ENCODE measurements around the gene SYNM. TPM values are rescaled to one million over a fixed set of nuclear protein-coding genes. Genes with fewer than 3 reads are reported as not detected.

The SYNM gene
- total RNA-seq, 1 donor from 2014 or later, result 9.0 TPM

DNA sequence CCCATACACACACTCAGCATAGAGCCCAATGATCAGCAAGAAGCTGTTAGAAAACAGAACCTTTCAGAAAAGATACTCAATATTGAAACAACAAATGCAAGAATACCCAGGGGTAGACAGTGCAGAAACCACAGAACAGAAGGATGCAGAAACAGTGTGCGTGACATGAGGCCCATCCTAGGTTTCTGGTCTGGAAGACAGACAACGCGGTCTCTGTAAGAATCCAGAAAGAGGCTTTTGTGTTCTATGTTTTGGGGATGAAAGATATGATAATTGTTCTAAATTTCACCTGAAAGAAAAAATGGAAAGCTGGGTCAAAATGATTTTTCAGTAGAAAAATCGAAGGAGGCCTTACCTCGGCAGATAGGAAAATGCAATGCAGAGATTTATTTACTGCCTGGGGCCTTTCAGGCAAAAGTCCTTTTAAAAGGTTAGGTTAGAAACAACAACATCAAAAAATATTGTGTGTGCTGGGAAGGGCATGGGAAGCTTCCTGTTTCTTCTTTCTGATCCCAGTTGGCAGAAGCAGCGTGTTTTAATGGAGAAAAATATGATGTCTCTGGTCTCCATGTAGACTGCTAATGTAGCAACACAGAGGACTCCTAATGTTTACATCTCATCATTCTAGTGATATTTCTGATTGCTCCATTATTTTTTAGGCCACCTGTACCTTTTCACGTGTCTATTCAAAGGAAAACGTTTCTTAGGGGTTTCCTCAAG, 17.0 kb downstream of the SYNM start:
- DNase-seq (ENCODE audit: low spot score in 2 of 2) (no peak), FAIRE-seq (no peak)

DNA sequence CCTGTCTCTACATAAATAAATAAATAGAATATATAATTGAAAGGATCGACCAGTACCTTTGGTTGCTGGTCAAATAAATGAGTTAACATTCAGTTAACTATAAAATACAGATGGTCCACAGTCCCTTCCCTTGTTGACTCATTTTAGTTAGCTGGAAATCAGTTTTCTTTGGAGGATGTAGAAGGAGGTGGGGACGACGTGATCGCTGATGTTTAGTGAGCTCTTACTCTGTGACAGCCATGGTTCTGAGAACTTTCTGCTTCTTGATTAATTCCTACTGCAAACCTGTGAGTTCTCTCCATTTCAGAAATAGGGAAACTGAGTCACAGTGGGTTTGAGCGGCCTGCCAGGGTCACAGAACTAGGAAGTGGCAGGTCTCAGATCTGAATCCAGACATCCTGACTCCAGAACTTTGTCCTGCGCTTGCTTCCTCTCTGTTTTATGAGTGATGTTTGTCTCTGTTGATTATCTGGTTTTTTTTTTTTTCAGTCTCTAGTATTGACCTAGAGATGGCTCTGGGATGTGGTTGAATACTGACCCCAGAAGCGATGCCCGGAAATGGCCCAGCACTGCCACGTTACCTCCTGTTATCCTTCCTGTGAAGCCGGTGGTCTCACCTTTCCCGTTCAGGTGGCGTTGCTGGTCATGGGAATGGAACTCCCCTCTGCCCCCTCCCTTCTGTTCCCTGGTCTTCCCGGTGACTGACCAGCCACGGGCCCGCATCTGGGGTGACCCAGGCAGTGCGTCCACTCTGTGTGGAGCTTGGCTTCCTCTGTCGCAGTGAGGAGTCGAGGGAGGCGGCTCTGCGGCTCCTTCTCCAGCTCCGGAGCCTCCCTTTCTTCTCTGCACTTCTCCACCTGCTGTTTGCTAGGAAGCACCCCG, 18.2 kb downstream of the SYNM start:
- DNase-seq (ENCODE audit: low spot score in 2 of 2), result no peak
- no peak for FAIRE-seq

DNA sequence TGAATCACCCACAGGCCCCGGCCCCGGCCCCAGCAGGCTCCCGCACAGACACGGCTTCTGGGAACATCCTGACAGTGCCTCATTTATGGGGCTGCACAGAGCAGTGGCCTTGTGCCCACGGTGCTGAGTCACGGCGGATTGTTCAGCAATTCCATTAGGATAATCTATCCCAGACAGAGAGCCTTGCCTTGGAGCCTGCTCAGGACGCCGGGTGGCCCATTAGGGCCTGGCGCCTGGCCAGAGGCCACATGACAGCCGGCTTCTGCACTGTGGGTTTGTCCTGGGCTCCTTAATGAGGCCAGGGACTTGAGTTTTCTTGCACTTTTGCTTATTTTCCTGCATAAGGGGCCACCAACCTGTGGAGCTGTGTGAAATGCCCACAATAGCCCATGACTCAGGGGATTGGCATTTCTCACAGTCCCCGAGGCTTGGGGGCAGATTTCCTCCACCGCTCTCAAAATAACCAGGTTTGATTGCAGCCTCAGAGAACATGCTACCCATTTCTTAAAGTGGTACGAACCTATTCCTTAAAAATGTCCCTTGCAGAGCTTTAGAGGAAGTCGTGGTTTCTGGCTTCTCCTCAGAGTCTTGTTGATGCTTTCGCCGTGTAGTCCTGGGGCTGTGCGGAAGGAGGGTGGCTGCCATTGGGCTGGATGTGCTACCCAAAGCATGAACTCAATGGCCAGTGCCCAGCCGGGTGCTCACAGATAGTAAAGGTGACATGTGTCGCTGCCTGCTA, 19.0 kb downstream of the SYNM start:
- FAIRE-seq (no peak), DNase-seq (ENCODE audit: low spot score in 2 of 2) (peak; percentile 66 to 83)

DNA sequence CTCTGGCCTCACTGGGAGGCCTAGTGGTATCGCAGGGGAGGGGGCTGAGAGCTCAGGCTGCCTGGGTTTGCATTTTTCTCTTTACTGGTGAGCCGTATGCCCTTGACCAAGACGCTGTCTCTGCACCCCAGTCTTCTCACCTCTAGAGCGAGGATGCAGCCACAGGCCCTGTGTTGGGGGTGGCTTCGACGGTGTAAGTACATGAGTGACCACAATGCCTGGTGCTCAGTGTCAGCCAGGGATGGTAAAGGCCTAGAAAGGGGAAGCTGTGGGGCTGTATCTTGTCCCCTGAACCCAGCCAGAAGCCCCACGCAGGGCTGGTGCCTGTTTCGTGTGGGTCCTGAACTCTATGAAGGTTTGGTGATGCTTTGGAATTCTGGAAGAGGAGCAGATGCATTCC, 19.8 kb downstream of the SYNM start:
- no peak for FAIRE-seq

DNA sequence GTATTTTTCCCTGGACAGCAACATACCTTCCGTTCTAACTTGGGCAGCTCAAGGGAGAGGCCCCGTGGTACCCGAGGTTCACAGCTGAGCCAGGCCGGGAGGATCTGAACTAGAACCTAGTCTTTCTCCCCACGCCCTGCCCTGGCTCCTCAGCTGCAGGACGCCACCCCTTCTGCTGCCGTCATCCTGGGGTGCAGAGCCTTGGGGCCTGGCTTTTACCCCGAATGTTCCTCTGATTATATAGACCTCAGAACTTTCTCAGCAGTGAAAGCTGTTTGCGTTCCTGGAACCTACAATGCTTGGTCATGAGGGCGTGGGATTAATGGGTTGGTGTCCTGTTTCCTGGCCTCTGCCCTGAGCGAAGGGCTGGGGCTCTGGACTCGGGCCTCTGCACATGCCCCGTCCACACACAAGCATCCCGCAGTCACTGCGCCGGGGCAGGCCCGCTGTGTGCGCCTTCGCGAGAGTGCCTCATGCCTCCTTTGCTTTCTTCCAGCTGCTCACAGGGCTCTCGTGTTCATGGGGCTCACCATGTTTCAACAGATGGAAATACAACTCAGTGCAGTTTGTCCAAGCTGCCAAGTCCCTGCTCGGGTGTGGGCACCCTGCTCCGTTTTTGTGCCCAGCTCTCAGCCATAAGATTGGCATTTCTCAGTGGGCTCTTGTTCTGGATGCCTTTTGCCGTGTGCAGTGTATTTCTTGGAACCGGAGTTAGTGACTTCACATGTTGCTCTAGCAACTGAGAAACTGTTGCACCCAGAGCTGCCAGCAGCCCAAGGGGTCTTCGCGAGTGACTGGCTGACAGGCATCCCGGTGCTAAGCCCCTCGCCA, 20.4 kb downstream of the SYNM start:
- no peak for DNase-seq (ENCODE audit: low spot score in 2 of 2)
- FAIRE-seq, result no peak

More for the DNA sequence above, 19.8 kb downstream of the SYNM start:
- DNase-seq (ENCODE audit: low spot score in 2 of 2), result no peak

DNA sequence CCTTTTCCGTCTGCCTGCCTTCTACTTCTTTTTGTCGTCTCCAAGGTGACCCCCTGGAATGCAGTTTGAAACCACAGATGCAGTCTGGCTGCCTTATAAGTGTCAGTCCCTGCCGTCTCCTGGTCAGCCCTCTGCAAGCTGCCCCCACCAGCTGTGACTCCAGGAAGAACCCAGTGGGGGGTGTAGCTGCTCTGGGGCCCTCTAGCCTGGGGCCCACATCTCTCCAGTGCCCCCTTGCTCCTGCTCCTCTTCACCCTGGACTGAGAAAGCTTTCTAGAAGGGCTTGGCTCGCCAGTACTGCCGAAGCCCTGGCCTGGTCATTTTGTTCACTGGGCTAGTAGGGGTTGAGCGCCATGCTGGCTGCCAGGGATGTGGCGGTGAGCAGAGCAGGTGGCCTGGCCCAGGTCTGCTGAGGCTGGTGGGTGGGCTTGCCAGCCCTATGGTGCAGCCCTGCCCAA, 21.3 kb downstream of the SYNM start:
- no peak for DNase-seq (ENCODE audit: low spot score in 2 of 2)
- no peak for FAIRE-seq

DNA sequence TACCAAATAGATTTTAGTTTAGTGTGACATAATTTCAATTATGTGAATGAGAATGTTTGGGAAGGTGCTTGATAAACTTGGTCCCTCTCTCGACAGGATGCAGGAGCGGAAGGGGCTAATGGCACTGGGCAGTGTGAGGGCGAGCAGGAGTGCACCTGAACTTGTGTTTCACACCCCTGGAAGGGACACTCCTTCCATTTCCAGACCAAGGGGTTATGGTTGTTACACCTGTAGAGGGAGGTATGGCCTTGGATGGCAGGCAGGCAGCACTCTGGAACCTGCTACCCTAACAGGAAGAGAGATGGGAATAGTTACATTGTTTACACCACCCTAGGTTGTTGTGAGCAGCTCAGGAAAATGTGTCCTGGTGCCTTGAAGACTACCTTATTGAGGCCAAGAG, 22.1 kb downstream of the SYNM start:
- DNase-seq (ENCODE audit: low spot score in 2 of 2) (no peak), FAIRE-seq (no peak)

DNA sequence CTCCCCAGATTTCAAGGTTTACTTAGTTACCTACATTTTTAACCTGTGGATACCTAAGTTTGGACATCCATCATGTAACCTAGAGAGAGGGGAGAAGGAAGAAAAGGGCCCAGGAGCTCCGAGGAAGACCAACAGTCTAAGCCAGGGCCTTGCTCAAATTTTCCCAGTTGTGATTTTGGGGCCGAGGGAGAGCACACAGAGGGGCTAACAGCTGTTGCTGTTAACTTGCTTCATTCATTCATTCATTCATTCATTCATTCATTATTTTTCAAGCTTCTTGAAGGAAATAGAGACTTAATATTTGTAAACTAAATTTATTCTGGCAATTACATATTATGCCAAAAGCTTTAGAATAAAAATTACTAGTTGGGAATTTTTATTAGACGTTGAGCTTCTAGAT, 22.9 kb downstream of the SYNM start:
- DNase-seq (ENCODE audit: low spot score in 2 of 2) (no peak), FAIRE-seq (no peak)

DNA sequence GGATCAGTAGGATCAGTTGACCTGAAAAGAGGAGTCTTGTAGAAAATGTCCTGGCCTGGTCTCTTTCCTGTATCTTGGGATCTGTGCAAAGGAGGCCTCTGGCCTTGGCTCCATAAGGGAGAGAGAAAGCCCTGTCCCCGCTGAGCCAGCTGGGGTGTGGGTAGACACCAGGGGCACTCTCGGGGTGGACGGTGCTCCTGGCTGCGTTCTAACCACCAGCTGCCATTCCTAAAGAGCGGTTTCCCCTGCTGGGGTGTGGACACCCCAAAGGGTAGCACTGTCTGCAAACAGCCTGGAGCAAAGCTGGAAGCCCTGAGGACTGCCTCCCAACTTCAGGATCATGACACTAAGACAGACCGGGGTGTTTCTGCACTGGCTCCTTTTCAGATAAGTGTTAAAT, 23.5 kb downstream of the SYNM start:
- FAIRE-seq (no peak), DNase-seq (ENCODE audit: low spot score in 2 of 2) (no peak)

DNA sequence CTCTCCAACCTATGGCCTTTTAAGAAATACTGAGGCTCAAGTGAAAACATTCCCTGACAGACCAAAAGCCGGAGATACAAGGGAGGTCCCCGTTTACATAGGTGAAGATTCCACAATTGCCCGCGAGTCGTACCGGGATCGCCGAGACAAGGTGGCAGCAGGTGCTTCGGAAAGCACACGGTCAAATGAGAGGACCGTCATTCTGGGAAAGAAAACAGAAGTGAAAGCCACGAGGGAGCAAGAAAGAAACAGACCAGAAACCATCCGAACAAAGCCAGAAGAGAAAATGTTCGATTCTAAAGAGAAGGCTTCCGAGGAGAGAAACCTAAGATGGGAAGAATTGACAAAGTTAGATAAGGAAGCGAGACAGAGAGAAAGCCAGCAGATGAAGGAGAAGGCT, 24.8 kb downstream of the SYNM start:
- no peak for DNase-seq (ENCODE audit: low spot score in 2 of 2)
- FAIRE-seq, result no peak

DNA sequence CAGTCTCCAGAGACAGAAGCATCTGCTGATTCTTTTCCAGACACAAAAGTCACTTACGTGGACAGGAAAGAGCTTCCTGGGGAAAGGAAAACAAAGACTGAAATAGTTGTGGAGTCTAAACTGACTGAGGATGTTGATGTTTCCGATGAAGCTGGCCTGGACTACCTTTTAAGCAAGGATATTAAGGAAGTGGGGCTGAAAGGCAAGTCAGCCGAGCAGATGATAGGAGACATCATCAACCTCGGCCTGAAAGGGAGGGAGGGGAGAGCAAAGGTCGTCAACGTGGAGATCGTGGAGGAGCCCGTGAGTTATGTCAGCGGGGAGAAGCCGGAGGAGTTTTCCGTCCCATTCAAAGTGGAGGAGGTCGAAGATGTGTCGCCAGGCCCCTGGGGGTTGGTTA, 25.4 kb downstream of the SYNM start:
- DNase-seq (ENCODE audit: low spot score in 2 of 2) (no peak), FAIRE-seq (no peak)

DNA sequence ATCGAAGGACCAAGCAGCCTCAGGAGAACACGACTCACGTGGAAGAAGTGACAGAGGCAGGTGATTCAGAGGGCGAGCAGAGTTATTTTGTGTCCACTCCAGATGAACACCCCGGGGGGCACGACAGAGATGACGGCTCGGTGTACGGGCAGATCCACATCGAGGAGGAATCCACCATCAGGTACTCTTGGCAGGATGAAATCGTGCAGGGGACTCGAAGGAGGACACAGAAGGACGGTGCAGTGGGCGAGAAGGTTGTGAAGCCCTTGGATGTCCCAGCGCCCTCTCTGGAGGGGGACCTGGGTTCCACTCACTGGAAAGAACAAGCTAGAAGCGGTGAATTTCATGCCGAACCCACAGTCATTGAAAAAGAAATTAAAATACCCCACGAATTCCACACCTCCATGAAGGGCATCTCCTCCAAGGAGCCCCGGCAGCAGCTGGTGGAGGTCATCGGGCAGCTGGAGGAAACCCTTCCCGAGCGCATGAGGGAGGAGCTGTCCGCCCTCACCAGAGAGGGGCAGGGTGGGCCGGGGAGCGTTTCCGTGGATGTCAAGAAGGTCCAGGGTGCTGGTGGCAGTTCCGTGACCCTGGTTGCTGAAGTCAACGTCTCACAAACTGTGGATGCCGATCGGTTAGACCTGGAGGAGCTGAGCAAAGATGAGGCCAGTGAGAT, 26.0 kb downstream of the SYNM start:
- DNase-seq (ENCODE audit: low spot score in 2 of 2) (no peak), FAIRE-seq (no peak)

DNA sequence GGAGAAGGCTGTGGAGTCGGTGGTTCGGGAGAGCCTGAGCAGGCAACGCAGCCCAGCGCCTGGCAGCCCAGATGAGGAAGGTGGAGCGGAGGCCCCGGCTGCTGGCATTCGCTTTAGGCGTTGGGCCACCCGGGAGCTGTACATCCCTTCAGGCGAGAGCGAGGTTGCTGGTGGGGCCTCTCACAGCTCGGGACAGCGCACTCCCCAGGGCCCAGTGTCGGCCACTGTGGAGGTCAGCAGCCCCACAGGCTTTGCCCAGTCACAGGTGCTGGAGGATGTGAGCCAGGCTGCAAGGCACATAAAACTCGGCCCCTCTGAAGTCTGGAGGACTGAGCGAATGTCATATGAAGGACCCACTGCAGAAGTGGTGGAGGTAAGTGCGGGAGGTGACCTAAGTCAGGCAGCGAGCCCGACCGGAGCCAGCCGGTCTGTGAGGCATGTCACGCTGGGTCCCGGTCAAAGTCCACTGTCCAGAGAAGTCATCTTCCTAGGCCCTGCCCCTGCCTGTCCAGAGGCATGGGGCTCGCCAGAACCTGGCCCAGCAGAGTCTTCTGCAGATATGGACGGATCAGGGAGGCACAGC, 26.7 kb downstream of the SYNM start:
- no peak for FAIRE-seq
- DNase-seq (ENCODE audit: low spot score in 2 of 2), result no peak

DNA sequence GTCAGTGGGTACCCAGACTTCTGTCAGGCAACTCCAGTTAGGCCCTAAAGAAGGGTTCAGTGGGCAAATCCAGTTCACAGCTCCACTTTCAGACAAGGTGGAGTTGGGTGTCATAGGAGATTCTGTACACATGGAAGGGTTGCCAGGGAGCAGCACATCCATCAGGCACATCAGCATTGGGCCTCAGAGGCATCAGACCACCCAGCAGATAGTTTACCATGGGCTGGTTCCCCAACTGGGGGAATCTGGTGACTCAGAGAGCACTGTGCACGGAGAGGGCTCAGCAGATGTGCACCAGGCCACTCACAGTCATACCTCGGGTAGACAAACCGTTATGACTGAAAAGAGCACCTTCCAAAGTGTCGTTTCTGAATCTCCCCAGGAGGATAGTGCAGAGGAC, 27.2 kb downstream of the SYNM start:
- FAIRE-seq (no peak), DNase-seq (ENCODE audit: low spot score in 2 of 2) (no peak)

DNA sequence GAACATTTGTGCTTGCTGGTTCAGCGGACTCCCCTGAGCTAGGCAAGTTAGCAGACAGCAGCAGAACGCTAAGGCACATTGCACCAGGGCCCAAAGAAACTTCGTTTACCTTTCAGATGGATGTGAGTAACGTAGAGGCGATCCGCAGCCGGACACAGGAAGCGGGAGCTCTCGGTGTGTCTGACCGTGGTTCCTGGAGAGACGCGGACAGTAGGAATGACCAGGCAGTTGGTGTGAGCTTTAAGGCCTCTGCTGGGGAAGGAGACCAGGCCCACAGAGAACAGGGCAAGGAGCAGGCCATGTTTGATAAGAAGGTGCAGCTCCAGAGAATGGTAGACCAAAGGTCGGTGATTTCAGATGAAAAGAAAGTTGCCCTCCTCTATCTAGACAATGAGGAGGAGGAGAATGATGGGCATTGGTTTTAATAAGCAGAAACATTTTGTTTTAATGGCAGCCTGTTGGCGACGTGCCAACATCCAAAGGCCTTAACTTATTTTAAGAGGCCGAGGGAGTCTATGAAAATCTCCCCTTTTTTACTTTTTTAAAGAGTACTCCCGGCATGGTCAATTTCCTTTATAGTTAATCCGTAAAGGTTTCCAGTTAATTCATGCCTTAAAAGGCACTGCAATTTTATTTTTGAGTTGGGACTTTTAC, 27.9 kb downstream of the SYNM start:
- no peak for DNase-seq (ENCODE audit: low spot score in 2 of 2)
- FAIRE-seq, result no peak

DNA sequence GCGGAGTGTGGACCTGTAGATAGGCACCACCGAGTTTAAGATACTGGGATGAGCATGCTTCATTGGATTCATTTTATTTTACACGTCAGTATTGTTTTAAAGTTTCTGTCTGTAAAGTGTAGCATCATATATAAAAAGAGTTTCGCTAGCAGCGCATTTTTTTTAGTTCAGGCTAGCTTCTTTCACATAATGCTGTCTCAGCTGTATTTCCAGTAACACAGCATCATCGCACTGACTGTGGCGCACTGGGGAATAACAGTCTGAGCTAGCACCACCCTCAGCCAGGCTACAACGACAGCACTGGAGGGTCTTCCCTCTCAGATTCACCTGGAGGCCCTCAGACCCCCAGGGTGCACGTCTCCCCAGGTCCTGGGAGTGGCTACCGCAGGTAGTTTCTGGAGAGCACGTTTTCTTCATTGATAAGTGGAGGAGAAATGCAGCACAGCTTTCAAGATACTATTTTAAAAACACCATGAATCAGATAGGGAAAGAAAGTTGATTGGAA, 29.5 kb downstream of the SYNM start:
- FAIRE-seq (no peak), DNase-seq (ENCODE audit: low spot score in 2 of 2) (no peak)

DNA sequence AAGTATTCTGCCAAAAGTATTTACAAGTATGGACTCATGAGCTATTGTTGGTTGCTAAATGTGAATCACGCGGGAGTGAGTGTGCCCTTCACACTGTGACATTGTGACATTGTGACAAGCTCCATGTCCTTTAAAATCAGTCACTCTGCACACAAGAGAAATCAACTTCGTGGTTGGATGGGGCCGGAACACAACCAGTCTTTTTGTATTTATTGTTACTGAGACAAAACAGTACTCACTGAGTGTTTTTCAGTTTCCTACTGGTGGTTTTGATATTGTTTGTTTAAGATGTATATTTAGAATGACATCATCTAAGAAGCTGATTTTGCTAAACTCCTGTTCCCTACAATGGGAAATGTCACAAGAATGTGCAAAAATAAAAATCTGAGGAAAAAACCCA, 30.3 kb downstream of the SYNM start:
- no peak for FAIRE-seq
- DNase-seq (ENCODE audit: low spot score in 2 of 2), result no peak

DNA sequence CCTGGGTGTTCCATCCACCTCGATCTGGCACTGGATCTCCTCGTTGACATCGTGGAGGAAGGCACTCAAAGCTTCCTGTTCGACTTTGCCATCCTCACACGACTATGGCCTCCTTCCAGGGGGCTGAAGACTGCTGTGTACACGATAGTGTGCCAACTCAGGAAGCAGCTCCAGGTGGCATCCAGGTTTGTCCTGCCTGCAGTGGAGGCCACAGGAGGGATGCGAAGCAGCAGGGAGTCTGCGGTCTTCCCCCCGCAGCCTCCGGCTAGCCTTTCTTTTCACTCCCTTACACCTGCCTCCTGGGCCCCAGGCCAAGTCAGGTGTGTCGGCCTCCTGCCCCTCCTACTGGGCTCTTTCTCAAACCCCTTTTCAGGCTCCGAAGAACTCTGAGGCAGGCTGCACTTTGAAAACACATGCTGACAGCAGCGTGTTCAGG, 32.2 kb downstream of the SYNM start:
- FAIRE-seq (no peak), DNase-seq (ENCODE audit: low spot score in 2 of 2) (no peak)

DNA sequence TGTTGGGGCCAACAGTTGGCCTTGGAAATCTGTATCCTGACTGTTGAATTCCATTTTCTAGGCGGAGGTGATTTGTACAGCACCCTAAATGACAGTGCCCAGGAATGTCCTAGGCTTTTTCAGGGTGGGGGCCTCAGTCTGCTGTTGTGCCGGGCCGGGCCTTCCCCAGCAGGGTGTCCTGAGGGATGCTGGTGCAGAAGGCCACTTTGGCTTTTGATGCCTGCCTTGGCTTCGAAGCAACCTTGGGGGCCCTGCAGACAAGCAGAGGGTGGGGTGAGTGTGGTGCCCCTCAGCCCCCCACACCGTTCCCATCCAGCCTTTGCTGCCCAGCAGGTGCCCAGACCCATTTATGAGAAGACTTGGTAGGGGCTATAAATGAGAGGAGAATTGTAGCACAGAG, 33.0 kb downstream of the SYNM start:
- no peak for FAIRE-seq

More for the DNA sequence above, 33.0 kb downstream of the SYNM start:
- no peak for DNase-seq (ENCODE audit: low spot score in 2 of 2)
